Stomach smooth muscle (tissue), 2 donors: Measurements from ENCODE around the gene ATP5F1C.

ENCODE experiments used
- H3K27ac ChIP-seq: one replicate; pipeline ENCODE4 v1.7.0; 2013; ENCODE audit warnings: mild to moderate bottlenecking, low read length, inconsistent platforms
- H3K27me3 ChIP-seq, 2 donors: one replicate each; pipeline ENCODE4 v1.7.0; 2013; ENCODE audit warnings: low read length in 2 of 2; ENCODE audit not compliant: insufficient read depth in 2 of 2, control insufficient read depth in 1 of 2
- H3K36me3 ChIP-seq, 2 donors: one replicate each; pipeline ENCODE4 v1.7.0; 2013; ENCODE audit warnings: low read length in 2 of 2; ENCODE audit not compliant: control insufficient read depth in 2 of 2, insufficient read depth in 2 of 2
- H3K4me1 ChIP-seq: one replicate; pipeline ENCODE4 v1.7.0; 2013; ENCODE audit warnings: low read length; ENCODE audit not compliant: control insufficient read depth, insufficient read depth
- H3K4me3 ChIP-seq, 2 donors: one replicate each; pipeline ENCODE4 v1.7.0; 2013; ENCODE audit warnings: low read length in 2 of 2
- H3K9ac ChIP-seq, 2 donors: one replicate each; pipeline ENCODE4 v1.7.0; 2013; ENCODE audit warnings: low read length in 2 of 2, mild to moderate bottlenecking in 1 of 2
- H3K9me3 ChIP-seq, 2 donors: one replicate each; pipeline ENCODE4 v1.7.0; 2013; ENCODE audit warnings: low read length in 2 of 2; ENCODE audit not compliant: control insufficient read depth in 2 of 2
- donor health status: healthy.
- donor health status: Pancreatic carcinoma.

The ATP5F1C gene

GRCh38 chr10:7846591-7846990 lies 58.6 kb downstream of the ATP5F1C start:
- no peak overlapping the region for H3K9ac ChIP-seq
- no peak overlapping the region for H3K27ac ChIP-seq
- no peaks in the 10 kb centered on the region for H3K27me3 ChIP-seq
- H3K4me1 ChIP-seq, result no peaks in the 10 kb centered on the region
- peaks cover 0 to 3% of the 10 kb centered on the region in 2 donors for H3K36me3 ChIP-seq
- no peaks in the 10 kb centered on the region for H3K9me3 ChIP-seq
- no peak overlapping the region for H3K4me3 ChIP-seq

- Histone ChIP-seq H3K4me3 (no peak overlapping the region), H3K4me1 (no peaks in the 10 kb centered on the region), H3K9me3 (no peaks in the 10 kb centered on the region), H3K9ac (no peak overlapping the region), H3K27me3 (no peaks in the 10 kb centered on the region), H3K27ac (no peak overlapping the region), H3K36me3 (no peaks in the 10 kb centered on the region)
Measured at GRCh38 chr10:7853226-7853842, 65.4 kb downstream of the ATP5F1C start.

DNA sequence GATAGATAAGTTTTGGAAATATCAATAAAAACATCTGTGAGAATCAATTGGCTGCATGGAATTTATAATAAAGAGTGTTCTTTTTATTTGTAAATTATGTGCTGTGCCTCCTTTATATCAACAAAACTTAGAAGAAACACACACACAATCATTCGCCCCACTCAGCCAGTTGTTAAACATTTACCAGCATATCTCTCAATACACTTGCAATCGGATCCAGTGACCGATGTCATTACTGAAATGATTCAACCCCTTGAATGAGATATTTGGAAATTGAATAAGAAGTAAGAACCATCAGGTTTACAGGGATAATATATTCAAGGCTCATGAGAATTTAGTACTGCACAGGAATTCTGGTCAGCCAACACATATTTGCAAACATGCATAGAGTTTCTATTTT lies 65.9 kb downstream of the ATP5F1C start:
- Histone ChIP-seq H3K4me3 (no peak overlapping the region), H3K27ac (no peak overlapping the region), H3K4me1 (no peaks in the 10 kb centered on the region), H3K36me3 (no peaks in the 10 kb centered on the region), H3K27me3 (no peaks in the 10 kb centered on the region), H3K9ac (no peak overlapping the region), H3K9me3 (no peaks in the 10 kb centered on the region)

- H3K9me3 ChIP-seq, result no peaks in the 10 kb centered on the region
- no peaks in the 10 kb centered on the region for H3K27me3 ChIP-seq
- no peak overlapping the region for H3K4me3 ChIP-seq
- no peak overlapping the region for H3K9ac ChIP-seq
- H3K27ac ChIP-seq, result no peak overlapping the region
- no peaks in the 10 kb centered on the region for H3K36me3 ChIP-seq
- H3K4me1 ChIP-seq, result no peaks in the 10 kb centered on the region
Measured at GRCh38 chr10:7855205-7855604, 67.2 kb downstream of the ATP5F1C start.

GRCh38 chr10:7856678-7857077 lies 68.7 kb downstream of the ATP5F1C start:
- Histone ChIP-seq H3K27me3 (no peaks in the 10 kb centered on the region), H3K27ac (no peak overlapping the region), H3K36me3 (no peaks in the 10 kb centered on the region), H3K9me3 (peaks cover 0 to 2% of the 10 kb centered on the region in 2 donors), H3K9ac (no peak overlapping the region), H3K4me1 (no peaks in the 10 kb centered on the region), H3K4me3 (no peak overlapping the region)

GRCh38 chr10:7857262-7857661 lies 69.3 kb downstream of the ATP5F1C start:
- no peak overlapping the region for H3K9ac ChIP-seq
- peaks cover 0 to 2% of the 10 kb centered on the region in 2 donors for H3K9me3 ChIP-seq
- H3K27me3 ChIP-seq, result no peaks in the 10 kb centered on the region
- H3K4me1 ChIP-seq, result no peaks in the 10 kb centered on the region
- no peak overlapping the region for H3K27ac ChIP-seq
- no peaks in the 10 kb centered on the region for H3K36me3 ChIP-seq
- no peak overlapping the region for H3K4me3 ChIP-seq
